Measurements from ENCODE around the gene DUSP28.

Gene DUSP28

DNA sequence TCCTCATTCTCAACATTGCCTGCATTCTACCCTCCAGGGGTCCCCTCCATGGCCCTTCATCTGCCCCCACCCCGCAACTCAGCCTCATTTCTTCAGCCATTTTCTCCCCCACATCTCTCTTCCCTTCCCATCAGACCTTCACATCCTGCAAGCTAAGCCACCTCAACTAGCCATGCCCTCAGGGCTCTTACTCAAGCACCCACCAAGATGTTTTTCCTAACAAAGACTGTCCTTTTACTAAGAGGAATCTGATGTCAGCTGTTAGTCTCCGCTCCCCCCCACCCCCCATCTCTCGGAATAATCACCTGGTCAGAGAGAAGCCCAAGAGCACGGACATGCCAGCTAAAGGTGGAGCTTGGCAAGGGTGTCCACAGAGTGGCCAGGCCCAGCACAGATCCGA is 21.7 kb downstream of the DUSP28 start:
- H3K36me3 ChIP-seq (ENCODE audit: control insufficient read depth, insufficient read depth, low read length): peaks cover 5% of the 10 kb centered on the region
- H3K27ac ChIP-seq (ENCODE audit: low read depth, low read length): no peak overlapping the region
- H3K27me3 ChIP-seq (ENCODE audit: control insufficient read depth, insufficient read depth, low read length): no peaks in the 10 kb centered on the region
- peaks cover 9% of the 10 kb centered on the region for H3K4me1 ChIP-seq (ENCODE audit: control insufficient read depth, insufficient read depth, low read length)
- H3K9ac ChIP-seq (ENCODE audit: low read length): no peak overlapping the region
- H3K4me3 ChIP-seq (ENCODE audit: low read length): no peak overlapping the region

- Histone ChIP-seq H3K4me3 (ENCODE audit: low read length) (no peak overlapping the region), H3K9ac (ENCODE audit: low read length) (no peak overlapping the region), H3K27me3 (ENCODE audit: control insufficient read depth, insufficient read depth, low read length) (no peaks in the 10 kb centered on the region), H3K4me1 (ENCODE audit: control insufficient read depth, insufficient read depth, low read length) (peaks cover 14% of the 10 kb centered on the region), H3K36me3 (ENCODE audit: control insufficient read depth, insufficient read depth, low read length) (peaks cover 2% of the 10 kb centered on the region), H3K27ac (ENCODE audit: low read depth, low read length) (no peak overlapping the region)
Measured at GRCh38 chr2:240582781-240583180, 22.6 kb downstream of the DUSP28 start.

- Histone ChIP-seq H3K27ac (ENCODE audit: low read depth, low read length) (no peak overlapping the region), H3K27me3 (ENCODE audit: control insufficient read depth, insufficient read depth, low read length) (no peaks in the 10 kb centered on the region), H3K4me3 (ENCODE audit: low read length) (no peak overlapping the region), H3K4me1 (ENCODE audit: control insufficient read depth, insufficient read depth, low read length) (peaks cover 18% of the 10 kb centered on the region), H3K9ac (ENCODE audit: low read length) (no peak overlapping the region), H3K36me3 (ENCODE audit: control insufficient read depth, insufficient read depth, low read length) (no peaks in the 10 kb centered on the region)
Measured at GRCh38 chr2:240583774-240584173, 23.6 kb downstream of the DUSP28 start.

GRCh38 chr2:240584486-240585031 is 24.4 kb downstream of the DUSP28 start:
- no peaks in the 10 kb centered on the region for H3K36me3 ChIP-seq (ENCODE audit: control insufficient read depth, insufficient read depth, low read length)
- no peak overlapping the region for H3K4me3 ChIP-seq (ENCODE audit: low read length)
- H3K4me1 ChIP-seq (ENCODE audit: control insufficient read depth, insufficient read depth, low read length): peaks cover 18% of the 10 kb centered on the region
- H3K9ac ChIP-seq (ENCODE audit: low read length): no peak overlapping the region
- H3K27ac ChIP-seq (ENCODE audit: low read depth, low read length): no peak overlapping the region
- no peaks in the 10 kb centered on the region for H3K27me3 ChIP-seq (ENCODE audit: control insufficient read depth, insufficient read depth, low read length)

GRCh38 chr2:240585101-240585500 is 24.9 kb downstream of the DUSP28 start:
- H3K36me3 ChIP-seq (ENCODE audit: control insufficient read depth, insufficient read depth, low read length): no peaks in the 10 kb centered on the region
- no peak overlapping the region for H3K9ac ChIP-seq (ENCODE audit: low read length)
- peak overlapping the region; percentile 95 for H3K4me3 ChIP-seq (ENCODE audit: low read length)
- peaks cover 18% of the 10 kb centered on the region for H3K4me1 ChIP-seq (ENCODE audit: control insufficient read depth, insufficient read depth, low read length)
- no peak overlapping the region for H3K27ac ChIP-seq (ENCODE audit: low read depth, low read length)
- no peaks in the 10 kb centered on the region for H3K27me3 ChIP-seq (ENCODE audit: control insufficient read depth, insufficient read depth, low read length)

- Histone ChIP-seq H3K4me3 (ENCODE audit: low read length) (peak overlapping the region; percentile 95), H3K9ac (ENCODE audit: low read length) (peak overlapping the region; percentile 98), H3K4me1 (ENCODE audit: control insufficient read depth, insufficient read depth, low read length) (peaks cover 18% of the 10 kb centered on the region), H3K27me3 (ENCODE audit: control insufficient read depth, insufficient read depth, low read length) (no peaks in the 10 kb centered on the region), H3K36me3 (ENCODE audit: control insufficient read depth, insufficient read depth, low read length) (peaks cover 1% of the 10 kb centered on the region), H3K27ac (ENCODE audit: low read depth, low read length) (peak overlapping the region; percentile 92)
Measured at GRCh38 chr2:240585681-240586197, 25.6 kb downstream of the DUSP28 start.

- Histone ChIP-seq H3K27me3 (ENCODE audit: control insufficient read depth, insufficient read depth, low read length) (no peaks in the 10 kb centered on the region), H3K4me3 (ENCODE audit: low read length) (peak within 1 kb of the TSS; percentile 95), H3K9ac (ENCODE audit: low read length) (peak within 1 kb of the TSS; percentile 98), H3K36me3 (ENCODE audit: control insufficient read depth, insufficient read depth, low read length) (peaks cover 5% of the 10 kb centered on the region), H3K27ac (ENCODE audit: low read depth, low read length) (peak within 1 kb of the TSS; percentile 92), H3K4me1 (ENCODE audit: control insufficient read depth, insufficient read depth, low read length) (peaks cover 18% of the 10 kb centered on the region)
Measured at GRCh38 chr2:240586198-240586918, 26.2 kb downstream of the DUSP28 start, which contains the start of gene CAPN10. TSS of gene CAPN10 (plus strand) at chr2:240586734. CDS start at chr2:240586912, 178 bp downstream.

- Histone ChIP-seq H3K9ac (ENCODE audit: low read length) (peak overlapping the region; percentile 54), H3K27ac (ENCODE audit: low read depth, low read length) (peak overlapping the region; percentile 39), H3K4me1 (ENCODE audit: control insufficient read depth, insufficient read depth, low read length) (peaks cover 18% of the 10 kb centered on the region), H3K27me3 (ENCODE audit: control insufficient read depth, insufficient read depth, low read length) (no peaks in the 10 kb centered on the region), H3K36me3 (ENCODE audit: control insufficient read depth, insufficient read depth, low read length) (peaks cover 10% of the 10 kb centered on the region), H3K4me3 (ENCODE audit: low read length) (peak overlapping the region; percentile 80)
Measured at GRCh38 chr2:240586919-240587800, 27.0 kb downstream of the DUSP28 start.

DNA sequence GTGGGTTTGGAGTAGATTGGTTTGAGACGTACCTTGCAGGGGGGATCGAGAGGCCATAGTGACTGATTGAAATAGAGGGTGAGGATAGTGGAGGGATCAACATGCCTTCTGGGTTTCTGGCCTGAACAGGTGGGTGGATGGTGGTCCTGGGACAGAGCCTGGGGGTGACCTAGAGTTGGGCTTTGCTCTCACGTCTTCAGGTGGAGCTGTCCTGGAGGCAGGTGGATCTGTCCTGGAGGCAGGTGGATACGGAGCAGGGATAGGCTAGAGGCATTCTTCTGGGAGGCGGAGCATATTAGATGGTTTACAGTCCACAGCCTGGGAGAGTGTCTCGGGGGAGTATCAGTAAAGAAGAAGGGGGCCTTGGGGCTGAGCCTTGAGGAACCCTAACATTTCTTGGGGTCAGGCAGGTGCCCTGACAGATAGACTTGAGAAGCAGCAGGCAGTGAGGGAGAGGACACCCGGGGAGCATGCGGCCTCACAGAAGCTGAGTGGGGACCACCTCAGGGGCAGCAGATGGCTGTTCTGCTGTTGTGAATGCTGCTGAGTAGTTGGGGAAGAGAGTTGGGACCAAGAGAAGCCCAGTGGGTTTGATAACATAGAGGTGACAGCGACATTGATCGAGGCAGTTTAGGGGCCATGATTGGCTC is 28.0 kb downstream of the DUSP28 start:
- Histone ChIP-seq H3K27ac (ENCODE audit: low read depth, low read length) (no peak overlapping the region), H3K27me3 (ENCODE audit: control insufficient read depth, insufficient read depth, low read length) (no peaks in the 10 kb centered on the region), H3K4me1 (ENCODE audit: control insufficient read depth, insufficient read depth, low read length) (peaks cover 18% of the 10 kb centered on the region), H3K36me3 (ENCODE audit: control insufficient read depth, insufficient read depth, low read length) (peaks cover 10% of the 10 kb centered on the region), H3K9ac (ENCODE audit: low read length) (no peak overlapping the region), H3K4me3 (ENCODE audit: low read length) (peak overlapping the region; percentile 80)

DNA sequence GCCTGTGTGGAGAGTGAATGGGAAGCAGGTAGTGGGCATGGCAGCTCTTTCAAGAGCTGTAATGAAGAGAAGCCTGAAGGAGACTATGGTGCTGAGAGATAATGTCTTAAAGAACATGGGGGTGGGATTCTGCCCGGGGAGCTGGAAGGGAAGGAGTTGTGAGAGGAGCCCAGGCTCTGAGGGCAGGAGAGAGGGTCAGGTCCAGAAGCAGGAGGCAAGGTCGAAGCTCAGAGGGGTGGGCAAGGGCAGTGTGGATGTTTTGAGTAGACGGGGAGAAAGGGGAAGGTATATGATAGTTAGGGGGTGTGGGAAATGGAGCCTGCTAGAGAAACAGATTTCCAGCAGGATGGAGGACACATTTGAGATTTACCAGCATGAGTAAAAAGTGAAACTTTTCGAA is 28.5 kb downstream of the DUSP28 start:
- H3K27me3 ChIP-seq (ENCODE audit: control insufficient read depth, insufficient read depth, low read length): no peaks in the 10 kb centered on the region
- peaks cover 12% of the 10 kb centered on the region for H3K36me3 ChIP-seq (ENCODE audit: control insufficient read depth, insufficient read depth, low read length)
- peaks cover 18% of the 10 kb centered on the region for H3K4me1 ChIP-seq (ENCODE audit: control insufficient read depth, insufficient read depth, low read length)
- no peak overlapping the region for H3K27ac ChIP-seq (ENCODE audit: low read depth, low read length)
- no peak overlapping the region for H3K9ac ChIP-seq (ENCODE audit: low read length)
- no peak overlapping the region for H3K4me3 ChIP-seq (ENCODE audit: low read length)

- Histone ChIP-seq H3K36me3 (ENCODE audit: control insufficient read depth, insufficient read depth, low read length) (peaks cover 13% of the 10 kb centered on the region), H3K4me1 (ENCODE audit: control insufficient read depth, insufficient read depth, low read length) (peaks cover 18% of the 10 kb centered on the region), H3K27me3 (ENCODE audit: control insufficient read depth, insufficient read depth, low read length) (no peaks in the 10 kb centered on the region), H3K9ac (ENCODE audit: low read length) (no peak overlapping the region), H3K27ac (ENCODE audit: low read depth, low read length) (no peak overlapping the region), H3K4me3 (ENCODE audit: low read length) (no peak overlapping the region)
Measured at GRCh38 chr2:240589375-240589774, 29.2 kb downstream of the DUSP28 start.

Measured in rectal smooth muscle tissue (tissue), 1 donor.